Fibroblast of villous mesenchyme (primary cell): ENCODE results near the gene MID1. TPM values are rescaled to one million over a fixed set of nuclear protein-coding genes. Genes with fewer than 3 reads are reported as not detected.

Experiments
- DNase-seq: peaks from one replicate; pipeline ENCODE4 v3.0.0-alpha.2; 2010; ENCODE audit warnings: low read depth
- H3K4me3 ChIP-seq: 2 replicates; pipeline ENCODE4 v1.5.1; 2011; ENCODE audit warnings: low read depth, mild to moderate bottlenecking, low read length
- CTCF ChIP-seq: IDR thresholded peaks from 2 replicates; pipeline ENCODE4 v1.5.1; 2012; ENCODE audit warnings: low read depth, mild to moderate bottlenecking, low read length; ENCODE audit not compliant: insufficient read depth
- total RNA-seq: library from RNA; depleted of rRNA; stranded (reverse); fragments of >200 nt; gene quantifications from 2 replicates; pipeline ENCODE4 v1.2.3, GENCODE V29; 2012

MID1 gene
- total RNA-seq, 1 donor: 16.4 TPM

- TF ChIP-seq CTCF: no peak
- no peak overlapping the region for H3K4me3 ChIP-seq
- peak; percentile 78 for DNase-seq
Measured at GRCh38 chrX:10633722-10634121, 13.3 kb upstream of the MID1 start.

- no peak for TF ChIP-seq CTCF
- no peak overlapping the region for H3K4me3 ChIP-seq
- DNase-seq: no peak
Measured at GRCh38 chrX:10631416-10632145, 11.2 kb upstream of the MID1 start.

DNA sequence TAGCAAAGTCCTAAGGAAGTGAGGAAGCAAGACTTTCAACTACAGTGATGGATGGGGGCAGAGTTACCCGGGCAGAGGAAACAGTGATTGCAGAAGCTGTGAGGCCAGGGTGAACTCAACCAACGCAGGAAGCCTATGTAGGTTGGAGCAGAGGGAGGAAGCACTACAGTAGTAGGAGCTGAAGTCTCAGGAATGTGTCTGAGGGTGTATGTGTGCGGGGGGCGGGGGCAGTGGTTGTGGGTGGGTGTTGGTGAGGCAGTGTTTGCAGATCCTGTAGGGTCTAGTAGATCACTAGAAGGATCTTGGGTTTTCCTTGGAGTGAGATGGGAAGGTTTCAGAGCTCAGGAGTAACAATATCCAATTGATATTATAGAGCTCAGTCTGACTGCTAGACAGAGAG, 9.9 kb upstream of the MID1 start:
- no peak for DNase-seq
- no peak overlapping the region for H3K4me3 ChIP-seq
- TF ChIP-seq CTCF: no peak

- no peak for TF ChIP-seq CTCF
- no peak for DNase-seq
- H3K4me3 ChIP-seq: no peak overlapping the region
Measured at GRCh38 chrX:10629905-10630304, 9.5 kb upstream of the MID1 start.

- no peak for DNase-seq
- TF ChIP-seq CTCF: no peak
- no peak overlapping the region for H3K4me3 ChIP-seq
Measured at GRCh38 chrX:10628906-10629305, 8.5 kb upstream of the MID1 start.

DNA sequence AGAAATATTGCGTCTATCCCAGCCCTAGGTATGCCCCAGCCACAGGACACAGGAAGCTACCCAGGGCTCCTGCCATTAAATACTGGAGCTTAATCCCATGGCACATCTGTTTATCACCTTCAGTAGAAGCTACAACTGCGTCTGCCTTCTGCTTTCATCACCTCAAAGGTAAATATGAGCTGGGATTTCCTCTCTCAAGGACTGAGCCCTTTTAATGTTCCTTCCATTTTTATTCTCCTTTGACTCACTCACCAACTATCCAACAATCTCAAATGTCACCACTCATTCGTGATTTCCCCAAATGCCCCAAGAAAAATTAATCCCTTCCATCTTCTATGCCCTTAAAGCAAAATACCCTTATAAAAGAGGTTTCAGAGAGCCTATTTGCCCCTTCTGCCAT, 1.8 kb upstream of the MID1 start:
- DNase-seq: no peak
- no peak overlapping the region for H3K4me3 ChIP-seq
- TF ChIP-seq CTCF: no peak
